ENCODE results near the gene TPSB2.
"Not testable (repeated sequence)": the region's sequence is repeated elsewhere in the genome, so short reads cannot be mapped to it uniquely, and the experiment has no call there.

- TF ChIP-seq, protein P1, sequence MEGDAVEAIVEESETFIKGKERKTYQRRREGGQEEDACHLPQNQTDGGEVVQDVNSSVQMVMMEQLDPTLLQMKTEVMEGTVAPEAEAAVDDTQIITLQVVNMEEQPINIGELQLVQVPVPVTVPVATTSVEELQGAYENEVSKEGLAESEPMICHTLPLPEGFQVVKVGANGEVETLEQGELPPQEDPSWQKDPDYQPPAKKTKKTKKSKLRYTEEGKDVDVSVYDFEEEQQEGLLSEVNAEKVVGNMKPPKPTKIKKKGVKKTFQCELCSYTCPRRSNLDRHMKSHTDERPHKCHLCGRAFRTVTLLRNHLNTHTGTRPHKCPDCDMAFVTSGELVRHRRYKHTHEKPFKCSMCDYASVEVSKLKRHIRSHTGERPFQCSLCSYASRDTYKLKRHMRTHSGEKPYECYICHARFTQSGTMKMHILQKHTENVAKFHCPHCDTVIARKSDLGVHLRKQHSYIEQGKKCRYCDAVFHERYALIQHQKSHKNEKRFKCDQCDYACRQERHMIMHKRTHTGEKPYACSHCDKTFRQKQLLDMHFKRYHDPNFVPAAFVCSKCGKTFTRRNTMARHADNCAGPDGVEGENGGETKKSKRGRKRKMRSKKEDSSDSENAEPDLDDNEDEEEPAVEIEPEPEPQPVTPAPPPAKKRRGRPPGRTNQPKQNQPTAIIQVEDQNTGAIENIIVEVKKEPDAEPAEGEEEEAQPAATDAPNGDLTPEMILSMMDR (IDR thresholded peaks at IDR 0.05; ENCODE audit: low read depth, low read length), result not testable (repeated sequence)
- not testable (repeated sequence) for TF ChIP-seq EZH2phosphoT487 (IDR thresholded peaks at IDR 0.05; ENCODE audit: low read depth)
These were observed 1.8 kb downstream of the TPSB2 start for GRCh38 chr16:1228227-1228626.
